Trophoblast cell (in vitro differentiated cells and primary cell): ENCODE measurements around the gene MCTP1.

Experiments used
- DNase-seq, 2 donors: peaks; one replicate each; pipeline ENCODE4 v3.0.0-alpha.2; 2016
- H2AFZ ChIP-seq: 2 replicates; pipeline ENCODE4 v1.6.1; 2013; ENCODE audit warnings: low read length, moderate library complexity, mild to moderate bottlenecking; ENCODE audit not compliant: insufficient read depth, poor library complexity
- H2AK5ac ChIP-seq: 2 replicates; pipeline ENCODE4 v1.6.1; 2013; ENCODE audit warnings: mild to moderate bottlenecking, low read length
- H2BK120ac ChIP-seq: 2 replicates; pipeline ENCODE4 v1.6.1; 2013; ENCODE audit warnings: low read length, mild to moderate bottlenecking, moderate library complexity; ENCODE audit not compliant: insufficient read depth, poor library complexity
- H2BK12ac ChIP-seq: 2 replicates; pipeline ENCODE4 v1.6.1; 2013; ENCODE audit warnings: mild to moderate bottlenecking, low read length, moderate library complexity
- H2BK5ac ChIP-seq: 2 replicates; pipeline ENCODE4 v1.6.1; 2013; ENCODE audit warnings: low read length, low read depth, moderate library complexity, mild to moderate bottlenecking; ENCODE audit not compliant: poor library complexity
- H3K14ac ChIP-seq: 2 replicates; pipeline ENCODE4 v1.6.1; 2013; ENCODE audit warnings: mild to moderate bottlenecking, low read length
- H3K18ac ChIP-seq: 2 replicates; pipeline ENCODE4 v1.6.1; 2013; ENCODE audit warnings: mild to moderate bottlenecking, low read length
- H3K23ac ChIP-seq: 2 replicates; pipeline ENCODE4 v1.6.1; 2013; ENCODE audit warnings: low read length
- H3K27ac ChIP-seq: 2 replicates; pipeline ENCODE4 v1.5.1; 2013; ENCODE audit warnings: low read depth, mild to moderate bottlenecking, inconsistent platforms, low read length, moderate library complexity
- H3K27me3 ChIP-seq: 2 replicates; pipeline ENCODE4 v1.6.1; 2013; ENCODE audit warnings: inconsistent platforms, mild to moderate bottlenecking, low read length, moderate library complexity; ENCODE audit not compliant: insufficient read depth
- H3K36me3 ChIP-seq, 2 experiments: 1 replicate in 1 of 2; 2 replicates in 1 of 2; pipeline ENCODE4 v1.6.1; 2013; ENCODE audit warnings: low read length in 2 of 2, mild to moderate bottlenecking in 2 of 2, moderate library complexity in 1 of 2; ENCODE audit not compliant: insufficient read depth in 2 of 2, control insufficient read depth in 1 of 2
- H3K4ac ChIP-seq: 2 replicates; pipeline ENCODE4 v1.6.1; 2013; ENCODE audit warnings: low read depth, mild to moderate bottlenecking, low read length, moderate library complexity
- H3K4me1 ChIP-seq, 2 experiments: 1 replicate in 1 of 2; 2 replicates in 1 of 2; pipeline ENCODE4 v1.6.1; 2013; ENCODE audit warnings: low read length in 2 of 2, mild to moderate bottlenecking in 2 of 2, moderate library complexity in 1 of 2; ENCODE audit not compliant: insufficient read depth in 2 of 2, control insufficient read depth in 1 of 2
- H3K4me2 ChIP-seq: 2 replicates; pipeline ENCODE4 v1.6.1; 2013; ENCODE audit warnings: inconsistent platforms, mild to moderate bottlenecking, low read length, moderate library complexity
- H3K4me3 ChIP-seq: 2 replicates; pipeline ENCODE4 v1.5.1; 2013; ENCODE audit warnings: mild to moderate bottlenecking, low read depth, low read length, inconsistent platforms
- H3K79me1 ChIP-seq: one replicate; pipeline ENCODE4 v1.6.1; 2013; ENCODE audit warnings: low read length
- H3K79me2 ChIP-seq: 2 replicates; pipeline ENCODE4 v1.6.1; 2013; ENCODE audit warnings: low read length, mild to moderate bottlenecking; ENCODE audit not compliant: control insufficient read depth, insufficient read depth, poor library complexity
- H3K9ac ChIP-seq: 2 replicates; pipeline ENCODE4 v1.6.1; 2013; ENCODE audit warnings: mild to moderate bottlenecking, low read length
- H3K9me3 ChIP-seq: 2 replicates; pipeline ENCODE4 v1.6.1; 2013; ENCODE audit warnings: low read depth, mild to moderate bottlenecking, control low read depth, inconsistent platforms, low read length; ENCODE audit not compliant: insufficient read depth
- H4K12ac ChIP-seq: 2 replicates; pipeline ENCODE4 v1.6.1; 2013; ENCODE audit warnings: low read depth, mild to moderate bottlenecking, low read length, moderate library complexity
- H4K8ac ChIP-seq: 2 replicates; pipeline ENCODE4 v1.6.1; 2013; ENCODE audit warnings: low read depth, mild to moderate bottlenecking, low read length, moderate library complexity
- H4K91ac ChIP-seq: one replicate; pipeline ENCODE4 v1.6.1; 2013; ENCODE audit warnings: low read depth, mild to moderate bottlenecking, low read length, moderate library complexity
- WGBS: extraction: QIAGEN DNeasy Blood & Tissue Kit; methylation state at CpG from one replicate; pipeline ENCODE4 v1.1.7; 2013; ENCODE audit warnings: missing lambda C conversion rate; ENCODE audit not compliant: insufficient read length, insufficient coverage; ENCODE audit errors: extremely low coverage; 5-methylcytosine and 5-hydroxymethylcytosine counted together

MCTP1 gene

GRCh38 chr5:94976853-94977252, 308.0 kb downstream of the MCTP1 start:
- H2AK5ac ChIP-seq = no peak overlapping the region
- WGBS = no CpG with 5 or more reads among the region's 1 CpG
- no peak overlapping the region for H3K4me3 ChIP-seq
- DNase-seq = no peak
- no peak overlapping the region for H3K27ac ChIP-seq
- no peak overlapping the region for H2BK12ac ChIP-seq
- H3K9ac ChIP-seq = no peak overlapping the region
- no peak overlapping the region for H4K12ac ChIP-seq
- H4K8ac ChIP-seq = no peak overlapping the region
- no peaks in the 10 kb centered on the region for H3K9me3 ChIP-seq
- H2AFZ ChIP-seq = no peak overlapping the region
- H3K18ac ChIP-seq = no peak overlapping the region
- no peak overlapping the region for H4K91ac ChIP-seq
- no peak overlapping the region for H3K23ac ChIP-seq
- no peak overlapping the region for H3K4me2 ChIP-seq
- H2BK120ac ChIP-seq = no peak overlapping the region
- no peaks in the 10 kb centered on the region for H3K27me3 ChIP-seq
- no peaks in the 10 kb centered on the region for H3K36me3 ChIP-seq
- no peak overlapping the region for H2BK5ac ChIP-seq
- H3K4me1 ChIP-seq = no peaks in the 10 kb centered on the region
- no peak overlapping the region for H3K4ac ChIP-seq
- H3K79me2 ChIP-seq = no peaks in the 10 kb centered on the region
- no peaks in the 10 kb centered on the region for H3K79me1 ChIP-seq
- no peak overlapping the region for H3K14ac ChIP-seq

DNA sequence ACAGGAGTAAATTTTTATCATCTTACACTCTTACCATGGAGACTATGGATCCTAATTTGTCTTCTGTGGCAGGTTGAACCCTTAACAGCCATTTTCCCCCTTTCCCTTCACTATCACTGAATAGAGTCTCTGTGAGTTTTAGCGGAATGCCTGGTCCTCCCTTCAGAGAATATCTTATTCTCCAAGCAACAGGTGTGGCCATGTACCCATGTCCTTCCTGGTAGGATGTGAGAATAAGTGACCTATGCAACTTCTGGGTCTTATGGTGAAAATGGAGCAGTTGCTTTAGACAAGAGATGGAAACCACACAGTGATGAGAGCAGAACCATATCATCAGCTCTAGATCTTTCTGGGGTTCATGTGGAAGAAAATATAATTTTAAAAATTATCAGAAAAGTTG, 312.6 kb downstream of the MCTP1 start:
- Histone ChIP-seq H3K23ac (no peak overlapping the region), H3K9ac (no peak overlapping the region), H3K18ac (no peak overlapping the region), H3K4me1 (no peaks in the 10 kb centered on the region), H2BK5ac (no peak overlapping the region), H3K4me2 (no peak overlapping the region), H3K79me1 (no peaks in the 10 kb centered on the region), H3K14ac (no peak overlapping the region), H3K4ac (no peak overlapping the region), H2AFZ (no peak overlapping the region), H2AK5ac (no peak overlapping the region), H3K36me3 (no peaks in the 10 kb centered on the region), H4K8ac (no peak overlapping the region), H2BK120ac (no peak overlapping the region), H3K4me3 (no peak overlapping the region), H3K27ac (no peak overlapping the region), H2BK12ac (no peak overlapping the region), H4K12ac (no peak overlapping the region), H4K91ac (no peak overlapping the region), H3K27me3 (no peaks in the 10 kb centered on the region), H3K79me2 (no peaks in the 10 kb centered on the region), H3K9me3 (no peaks in the 10 kb centered on the region)
- WGBS = no CpG with 5 or more reads among the region's 1 CpG
- no peak for DNase-seq

GRCh38 chr5:94969174-94969573, 315.7 kb downstream of the MCTP1 start:
- peak in 1 of 2 donors; percentile 9 for DNase-seq
- no peak overlapping the region for H4K12ac ChIP-seq
- no peaks in the 10 kb centered on the region for H3K79me2 ChIP-seq
- H4K8ac ChIP-seq = no peak overlapping the region
- H3K36me3 ChIP-seq = no peaks in the 10 kb centered on the region
- no peak overlapping the region for H2BK120ac ChIP-seq
- no peaks in the 10 kb centered on the region for H3K4me1 ChIP-seq
- WGBS = no CpG with 5 or more reads among the region's 3 CpGs
- H4K91ac ChIP-seq = no peak overlapping the region
- H2BK12ac ChIP-seq = no peak overlapping the region
- H3K4me2 ChIP-seq = no peak overlapping the region
- no peaks in the 10 kb centered on the region for H3K79me1 ChIP-seq
- H3K9me3 ChIP-seq = no peaks in the 10 kb centered on the region
- no peak overlapping the region for H3K27ac ChIP-seq
- no peak overlapping the region for H3K4ac ChIP-seq
- H3K23ac ChIP-seq = no peak overlapping the region
- H3K4me3 ChIP-seq = no peak overlapping the region
- H2AK5ac ChIP-seq = no peak overlapping the region
- no peak overlapping the region for H3K18ac ChIP-seq
- H2BK5ac ChIP-seq = no peak overlapping the region
- no peak overlapping the region for H2AFZ ChIP-seq
- H3K14ac ChIP-seq = no peak overlapping the region
- no peaks in the 10 kb centered on the region for H3K27me3 ChIP-seq
- H3K9ac ChIP-seq = no peak overlapping the region

GRCh38 chr5:94968507-94969095, 316.3 kb downstream of the MCTP1 start:
- H2BK120ac ChIP-seq = no peak overlapping the region
- H2AK5ac ChIP-seq = no peak overlapping the region
- no peak overlapping the region for H3K14ac ChIP-seq
- no peak overlapping the region for H3K4ac ChIP-seq
- no peak overlapping the region for H2BK5ac ChIP-seq
- H4K91ac ChIP-seq = no peak overlapping the region
- H3K4me1 ChIP-seq = no peaks in the 10 kb centered on the region
- no peak overlapping the region for H4K12ac ChIP-seq
- H3K23ac ChIP-seq = no peak overlapping the region
- WGBS = no CpG with 5 or more reads among the region's 5 CpGs
- H3K27me3 ChIP-seq = no peaks in the 10 kb centered on the region
- H3K9me3 ChIP-seq = no peaks in the 10 kb centered on the region
- no peaks in the 10 kb centered on the region for H3K79me1 ChIP-seq
- peak; percentile 33 to 86 for DNase-seq
- no peak overlapping the region for H3K18ac ChIP-seq
- H3K79me2 ChIP-seq = no peaks in the 10 kb centered on the region
- H3K9ac ChIP-seq = no peak overlapping the region
- H2AFZ ChIP-seq = no peak overlapping the region
- H3K4me2 ChIP-seq = no peak overlapping the region
- no peak overlapping the region for H3K4me3 ChIP-seq
- H2BK12ac ChIP-seq = no peak overlapping the region
- no peak overlapping the region for H4K8ac ChIP-seq
- H3K36me3 ChIP-seq = no peaks in the 10 kb centered on the region
- H3K27ac ChIP-seq = no peak overlapping the region
